Endothelial cell of umbilical vein (primary cell): ENCODE data around the gene PF4V1. TPM values are rescaled to one million over a fixed set of nuclear protein-coding genes. Genes with fewer than 3 reads are reported as not detected.

Experiments used
- BruUV-seq: library from RNA; stranded (reverse); fragments of 400-500 nt; replicated peaks from 2 replicates; lab custom pipeline; 2021; lab: Mats Ljungman, UMichigan
- CTCF ChIA-PET: fragments of 300-600, 350-600 bp; sonication (Branson Sonifier 250); formaldehyde crosslinking; loops from one replicate; lab custom pipeline; 2021; ENCODE audit warnings: antibody characterized with exemption, inconsistent platforms; lab: Charles Lee
- POLR2A ChIA-PET: fragments of 300-600, 350-600 bp; sonication (Branson Sonifier 250); formaldehyde crosslinking; loops from one replicate; lab custom pipeline; 2021; ENCODE audit warnings: antibody characterized with exemption, inconsistent platforms; lab: Charles Lee
- DNase-seq: peaks from one replicate; pipeline ENCODE4 v3.0.0-alpha.2; 2011; ENCODE audit warnings: low read depth, low spot score
- FAIRE-seq: peaks from 2 replicates; lab custom pipeline; 2011; peaks lifted over from hg19 to GRCh38; lab: Jason Lieb, UNC
- H2AFZ ChIP-seq: 2 replicates; pipeline ENCODE4 v1.6.0; 2012; ENCODE audit warnings: low read depth, low read length, control low read depth, inconsistent platforms
- H3K27ac ChIP-seq: 2 replicates; pipeline ENCODE4 v1.5.1; 2011; ENCODE audit warnings: low read depth, mild to moderate bottlenecking, control low read depth, low read length, moderate library complexity; ENCODE audit not compliant: insufficient read depth
- H3K27me3 ChIP-seq, 2 experiments: 2 replicates each; pipeline versions ENCODE4 v1.6.0 to v1.6.1; 2011; ENCODE audit warnings: low read length in 2 of 2, mixed read lengths in 1 of 2; ENCODE audit not compliant: control insufficient read depth in 2 of 2, insufficient read depth in 2 of 2
- H3K36me3 ChIP-seq, 2 experiments: 2 replicates in 1 of 2; 3 replicates in 1 of 2; pipeline ENCODE4 v1.5.1; 2011; ENCODE audit warnings: low read length in 2 of 2, mild to moderate bottlenecking in 1 of 2, moderate library complexity in 1 of 2; ENCODE audit not compliant: control insufficient read depth in 2 of 2, insufficient read depth in 2 of 2; ENCODE audit errors: extremely low read depth in 1 of 2
- H3K4me1 ChIP-seq: 3 replicates; pipeline ENCODE4 v1.5.1; 2011; ENCODE audit warnings: mild to moderate bottlenecking, low read length; ENCODE audit not compliant: control insufficient read depth, insufficient read depth; ENCODE audit errors: extremely low read depth
- H3K4me2 ChIP-seq: 2 replicates; pipeline ENCODE4 v1.6.1; 2011; ENCODE audit warnings: low read length, control low read depth, mixed read lengths; ENCODE audit not compliant: insufficient read depth
- H3K4me3 ChIP-seq, 3 experiments: fragments of 200-600 bp in 1 of 3; sonication (generic), shearing (Covaris generic) in 1 of 3; replicated peaks in 1 of 3; 2 replicates each; pipeline ENCODE4 v1.5.1; 2011 to 2016; ENCODE audit warnings: control low read depth in 3 of 3, low read length in 3 of 3, mild to moderate bottlenecking in 2 of 3, inconsistent platforms in 1 of 3, low read depth in 1 of 3, moderate library complexity in 1 of 3; ENCODE audit not compliant: insufficient read depth in 1 of 3
- H3K79me2 ChIP-seq: 2 replicates; pipeline ENCODE4 v1.6.0; 2012; ENCODE audit warnings: low read length, inconsistent platforms; ENCODE audit not compliant: control insufficient read depth, insufficient read depth
- H3K9ac ChIP-seq: replicated peaks from 2 replicates; pipeline ENCODE3; 2011; ENCODE audit warnings: low read length, control low read depth; ENCODE audit not compliant: insufficient read depth; ENCODE audit errors: extremely low read depth
- H3K9me1 ChIP-seq: replicated peaks from 3 replicates; pipeline ENCODE4 v1.6.0; 2011; ENCODE audit warnings: mild to moderate bottlenecking, low read length; ENCODE audit not compliant: control insufficient read depth, insufficient read depth; ENCODE audit errors: extremely low read depth
- H3K9me3 ChIP-seq: replicated peaks from 2 replicates; pipeline ENCODE4 v1.5.1; 2012; ENCODE audit warnings: low read length, inconsistent platforms; ENCODE audit not compliant: control insufficient read depth, insufficient read depth
- H4K20me1 ChIP-seq: replicated peaks from 2 replicates; pipeline ENCODE3; 2011; ENCODE audit warnings: mild to moderate bottlenecking, low read length; ENCODE audit not compliant: control insufficient read depth, insufficient read depth; ENCODE audit errors: extremely low read depth
- CTCF ChIP-seq, 2 donors: IDR thresholded peaks; 1 replicate in 1 of 2; 2 replicates in 1 of 2; pipeline ENCODE4 v1.5.1; 2011; ENCODE audit warnings: low read length in 2 of 2, mild to moderate bottlenecking in 2 of 2, moderate library complexity in 2 of 2, control low read depth in 1 of 2, inconsistent platforms in 1 of 2, low read depth in 1 of 2; ENCODE audit not compliant: insufficient read depth in 1 of 2; ENCODE audit errors: extremely low read depth in 1 of 2
- EZH2 ChIP-seq: IDR thresholded peaks from 2 replicates; pipeline ENCODE4 v1.6.1; 2012; ENCODE audit warnings: borderline replicate concordance, low read depth, mild to moderate bottlenecking, moderate library complexity, low read length, inconsistent platforms; ENCODE audit not compliant: severe bottlenecking
- FOS ChIP-seq: IDR thresholded peaks from 2 replicates; pipeline ENCODE4 v1.6.1; 2011; ENCODE audit warnings: mild to moderate bottlenecking, low read length, moderate library complexity, borderline replicate concordance; ENCODE audit not compliant: insufficient read depth
- GATA2 ChIP-seq: IDR thresholded peaks from 2 replicates; pipeline ENCODE4 v1.7.0; 2011; ENCODE audit warnings: low read depth, mild to moderate bottlenecking, moderate library complexity, mixed read lengths, low read length; ENCODE audit not compliant: insufficient read length, insufficient read depth
- JUN ChIP-seq: IDR thresholded peaks from 2 replicates; pipeline ENCODE4 v1.6.1; 2011; ENCODE audit warnings: borderline replicate concordance, low read depth; ENCODE audit not compliant: insufficient read length, insufficient read depth
- MAX ChIP-seq: IDR thresholded peaks from 2 replicates; pipeline ENCODE4 v1.6.1; 2011; ENCODE audit not compliant: insufficient read depth, insufficient read length
- MYC ChIP-seq: IDR thresholded peaks from one replicate; pipeline ENCODE4 v1.6.1; 2011; ENCODE audit warnings: mild to moderate bottlenecking, low read depth, low read length
- POLR2A ChIP-seq: IDR thresholded peaks from 2 replicates; pipeline ENCODE4 v1.6.1; 2012; ENCODE audit warnings: low read depth, mild to moderate bottlenecking, control low read depth, low read length
- POLR2AphosphoS5 ChIP-seq: IDR thresholded peaks from 2 replicates; pipeline ENCODE4 v1.6.1; 2012; ENCODE audit warnings: low read depth, mild to moderate bottlenecking, control low read depth, low read length, moderate library complexity; ENCODE audit not compliant: insufficient read depth
- dilution Hi-C: fragments of 300-500 bp; cut with MboI; formaldehyde crosslinking; loops from one replicate; pipeline ENCODE4 v1.15.0; 2019; ENCODE audit warnings: low sequenced_read_pairs; ENCODE audit not compliant: extremely low pct_ligation_motif_present
- intact Hi-C: fragments of 100-400 bp; cut with micrococcal nuclease; formaldehyde crosslinking; loops from one replicate; pipeline ENCODE4 v1.10.0; 2022
- polyA plus RNA-seq, 4 experiments: library from polyadenylated mRNA; depleted of rRNA in 3 of 4; stranded (reverse) in 3 of 4; unstranded in 1 of 4; fragments of >200 nt; gene quantifications; 2 replicates each; pipeline versions ENCODE4 v1.2.1 to v1.2.3, GENCODE V29; 2011 to 2012; ENCODE audit warnings: missing spikeins in 1 of 4
- total RNA-seq: library from RNA; stranded (reverse); gene quantifications from 2 replicates; pipeline ENCODE4 v1.2.3, GENCODE V29; 2021

Gene PF4V1
- total and polyA plus RNA-seq, 2 donors (not counting 3 experiments of a cell fraction or from before 2014, with no cell fraction given), result not detected

- FAIRE-seq (no peak), DNase-seq (no peak)
- Histone ChIP-seq H3K27me3 (no peaks in the 10 kb centered on the region), H3K27ac (peak overlapping the region; percentile 28), H3K9me1 (no peaks in the 10 kb centered on the region), H3K9me3 (no peaks in the 10 kb centered on the region), H3K4me1 (peaks cover 18% of the 10 kb centered on the region), H4K20me1 (no peaks in the 10 kb centered on the region), H3K79me2 (no peaks in the 10 kb centered on the region), H3K9ac (no peak overlapping the region), H3K4me2 (peak overlapping the region; percentile 33), H3K4me3 (no peak overlapping the region), H3K36me3 (no peaks in the 10 kb centered on the region), H2AFZ (no peak overlapping the region)
- ChIA-PET CTCF (interaction anchor here (1.2 to 1.9 kb wide), 2 partner anchors 53 to 94 kb away, joined by 3 to 4 read pairs; no protein-coding TSS in a partner anchor), POLR2A (no interaction called here)
- intact Hi-C loops (loop anchor here (2.0 kb wide), 1 partner anchor 41 kb away; no protein-coding TSS in a partner anchor), dilution Hi-C loops (no loop called here)
- no peak for TF ChIP-seq MAX
- TF ChIP-seq FOS, result no peak
- TF ChIP-seq POLR2AphosphoS5, result no peak
- no peak for TF ChIP-seq CTCF (IDR thresholded peaks at IDR 0.05; ENCODE audit: extremely low read depth in 1 of 2, insufficient read depth in 1 of 2, low read depth in 1 of 2, low read length in 2 of 2)
- no peak for TF ChIP-seq EZH2
- TF ChIP-seq JUN, result no peak
- no peak for TF ChIP-seq GATA2
- no peak for TF ChIP-seq POLR2A
- TF ChIP-seq MYC, result no peak
- no TSS peak for BruUV-seq
Measured at GRCh38 chr4:73817341-73817740, 35.8 kb upstream of the PF4V1 start.
